Measurements from ENCODE around the gene CAPN10.

CAPN10 gene

GRCh38 chr2:240573516-240574385 lies 12.8 kb upstream of the CAPN10 start:
- H3K9ac ChIP-seq = no peak overlapping the region
- no peaks in the 10 kb centered on the region for H3K36me3 ChIP-seq (ENCODE audit: insufficient read depth)
- no peak overlapping the region for H2AFZ ChIP-seq (ENCODE audit: low read depth)

GRCh38 chr2:240574386-240575100 lies 12.0 kb upstream of the CAPN10 start:
- Histone ChIP-seq H2AFZ (ENCODE audit: low read depth) (no peak overlapping the region), H3K27me3 (ENCODE audit: insufficient read depth, low read depth) (no peaks in the 10 kb centered on the region), H3K4me2 (no peak overlapping the region), H4K20me1 (ENCODE audit: insufficient read depth) (no peaks in the 10 kb centered on the region), H3K79me2 (ENCODE audit: insufficient read depth, low read depth) (peaks cover 18% of the 10 kb centered on the region), H3K36me3 (ENCODE audit: insufficient read depth) (no peaks in the 10 kb centered on the region), H3K4me1 (ENCODE audit: low read depth, poor library complexity, severe bottlenecking) (peaks cover 42% of the 10 kb centered on the region), H3K4me3 (IDR thresholded peaks at IDR 0.05; ENCODE audit: insufficient read depth, low read depth, low read length) (no peak overlapping the region), H3K27ac (no peak overlapping the region), H3K9ac (no peak overlapping the region)
- no peak for TF ChIP-seq CTCF (conservative IDR thresholded peaks at IDR 0.05; ENCODE audit: low read depth, low read length)

More at GRCh38 chr2:240573516-240574385, 12.8 kb upstream of the CAPN10 start:
- H3K4me3 ChIP-seq (IDR thresholded peaks at IDR 0.05; ENCODE audit: insufficient read depth, low read depth, low read length) = no peak overlapping the region
- H3K27ac ChIP-seq = no peak overlapping the region
- no peak for TF ChIP-seq CTCF (conservative IDR thresholded peaks at IDR 0.05; ENCODE audit: low read depth, low read length)
- no peaks in the 10 kb centered on the region for H3K27me3 ChIP-seq (ENCODE audit: insufficient read depth, low read depth)
- peaks cover 23% of the 10 kb centered on the region for H3K79me2 ChIP-seq (ENCODE audit: insufficient read depth, low read depth)
- no peaks in the 10 kb centered on the region for H4K20me1 ChIP-seq (ENCODE audit: insufficient read depth)
- peaks cover 35% of the 10 kb centered on the region for H3K4me1 ChIP-seq (ENCODE audit: low read depth, poor library complexity, severe bottlenecking)
- H3K4me2 ChIP-seq = no peak overlapping the region

- Histone ChIP-seq H3K36me3 (ENCODE audit: insufficient read depth) (no peaks in the 10 kb centered on the region), H3K27ac (no peak overlapping the region; the same call in 1 of the 2 replicates), H3K4me3 (IDR thresholded peaks at IDR 0.05; ENCODE audit: insufficient read depth, low read depth, low read length) (no peak overlapping the region), H4K20me1 (ENCODE audit: insufficient read depth) (no peaks in the 10 kb centered on the region), H3K4me2 (no peak overlapping the region), H3K9ac (no peak overlapping the region), H3K4me1 (ENCODE audit: low read depth, poor library complexity, severe bottlenecking) (peaks cover 43% of the 10 kb centered on the region), H3K79me2 (ENCODE audit: insufficient read depth, low read depth) (peaks cover 10% of the 10 kb centered on the region), H2AFZ (ENCODE audit: low read depth) (no peak overlapping the region), H3K27me3 (ENCODE audit: insufficient read depth, low read depth) (no peaks in the 10 kb centered on the region)
- TF ChIP-seq CTCF (conservative IDR thresholded peaks at IDR 0.05; ENCODE audit: low read depth, low read length) = no peak
Observed at GRCh38 chr2:240575101-240575965, 11.2 kb upstream of the CAPN10 start.

- no peak for TF ChIP-seq CTCF (conservative IDR thresholded peaks at IDR 0.05; ENCODE audit: low read depth, low read length)
- H2AFZ ChIP-seq (ENCODE audit: low read depth) = no peak overlapping the region
- no peaks in the 10 kb centered on the region for H3K36me3 ChIP-seq (ENCODE audit: insufficient read depth)
- H3K4me2 ChIP-seq = no peak overlapping the region
- no peaks in the 10 kb centered on the region for H4K20me1 ChIP-seq (ENCODE audit: insufficient read depth)
- peaks cover 50% of the 10 kb centered on the region for H3K4me1 ChIP-seq (ENCODE audit: low read depth, poor library complexity, severe bottlenecking)
- no peak overlapping the region for H3K4me3 ChIP-seq (IDR thresholded peaks at IDR 0.05; ENCODE audit: insufficient read depth, low read depth, low read length)
- peaks cover 3% of the 10 kb centered on the region; the same call in 1 of the 2 replicates for H3K79me2 ChIP-seq (ENCODE audit: insufficient read depth, low read depth)
- H3K27ac ChIP-seq = no peak overlapping the region; the same call in 1 of the 2 replicates
- H3K27me3 ChIP-seq (ENCODE audit: insufficient read depth, low read depth) = no peaks in the 10 kb centered on the region
- H3K9ac ChIP-seq = no peak overlapping the region
Observed at GRCh38 chr2:240576036-240576435, 10.5 kb upstream of the CAPN10 start.

Measured in KMS-11 (cell line).